ENCODE data around the gene RARRES2.

RARRES2 gene

DNA sequence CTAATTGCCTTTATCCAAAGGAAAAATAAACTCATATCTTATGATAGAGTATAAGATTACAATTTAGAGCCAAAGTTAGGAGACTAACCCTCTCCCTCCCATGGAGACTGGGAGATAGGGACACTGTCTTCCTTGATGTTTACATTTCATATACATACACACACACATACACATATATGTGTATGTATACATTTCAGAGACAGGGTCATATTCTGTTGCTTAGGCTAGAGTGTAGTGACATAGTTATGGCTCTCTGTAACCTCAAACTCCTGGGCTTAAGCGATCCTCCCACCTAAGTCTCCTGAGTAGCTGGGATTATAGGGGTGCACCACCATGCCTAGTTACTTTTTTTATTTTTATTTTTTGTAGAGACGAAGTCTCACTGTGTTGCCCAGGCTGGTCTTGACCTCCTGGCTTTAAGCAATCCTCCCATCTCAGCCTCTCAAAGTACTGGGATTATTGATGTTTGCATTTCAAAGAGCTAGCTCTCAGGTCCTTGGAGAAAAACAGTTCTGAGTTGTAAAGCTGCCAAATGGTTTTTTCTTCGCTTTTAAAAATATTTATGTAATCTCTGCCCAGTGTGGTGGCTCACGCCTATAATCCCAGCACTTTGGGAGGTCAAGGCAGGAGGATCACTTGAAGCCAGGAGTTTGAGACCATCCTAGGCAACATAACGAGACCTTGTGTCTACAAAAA, 19.1 kb upstream of the RARRES2 start:
- ChIA-PET POLR2A (no interaction called here), CTCF (interaction anchor here (0.7 kb wide), 1 partner anchor 60 kb away, joined by 3 read pairs; no protein-coding TSS in a partner anchor)
- TF ChIP-seq, protein P1, sequence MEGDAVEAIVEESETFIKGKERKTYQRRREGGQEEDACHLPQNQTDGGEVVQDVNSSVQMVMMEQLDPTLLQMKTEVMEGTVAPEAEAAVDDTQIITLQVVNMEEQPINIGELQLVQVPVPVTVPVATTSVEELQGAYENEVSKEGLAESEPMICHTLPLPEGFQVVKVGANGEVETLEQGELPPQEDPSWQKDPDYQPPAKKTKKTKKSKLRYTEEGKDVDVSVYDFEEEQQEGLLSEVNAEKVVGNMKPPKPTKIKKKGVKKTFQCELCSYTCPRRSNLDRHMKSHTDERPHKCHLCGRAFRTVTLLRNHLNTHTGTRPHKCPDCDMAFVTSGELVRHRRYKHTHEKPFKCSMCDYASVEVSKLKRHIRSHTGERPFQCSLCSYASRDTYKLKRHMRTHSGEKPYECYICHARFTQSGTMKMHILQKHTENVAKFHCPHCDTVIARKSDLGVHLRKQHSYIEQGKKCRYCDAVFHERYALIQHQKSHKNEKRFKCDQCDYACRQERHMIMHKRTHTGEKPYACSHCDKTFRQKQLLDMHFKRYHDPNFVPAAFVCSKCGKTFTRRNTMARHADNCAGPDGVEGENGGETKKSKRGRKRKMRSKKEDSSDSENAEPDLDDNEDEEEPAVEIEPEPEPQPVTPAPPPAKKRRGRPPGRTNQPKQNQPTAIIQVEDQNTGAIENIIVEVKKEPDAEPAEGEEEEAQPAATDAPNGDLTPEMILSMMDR (IDR thresholded peaks at IDR 0.05; ENCODE audit: insufficient read depth, low read length, missing control alignments) = no peak
- no peak for DNase-seq (ENCODE audit: low read depth, low spot score)
- no peak overlapping the region for H3K4me3 ChIP-seq (ENCODE audit: low read depth, low read length)

DNA sequence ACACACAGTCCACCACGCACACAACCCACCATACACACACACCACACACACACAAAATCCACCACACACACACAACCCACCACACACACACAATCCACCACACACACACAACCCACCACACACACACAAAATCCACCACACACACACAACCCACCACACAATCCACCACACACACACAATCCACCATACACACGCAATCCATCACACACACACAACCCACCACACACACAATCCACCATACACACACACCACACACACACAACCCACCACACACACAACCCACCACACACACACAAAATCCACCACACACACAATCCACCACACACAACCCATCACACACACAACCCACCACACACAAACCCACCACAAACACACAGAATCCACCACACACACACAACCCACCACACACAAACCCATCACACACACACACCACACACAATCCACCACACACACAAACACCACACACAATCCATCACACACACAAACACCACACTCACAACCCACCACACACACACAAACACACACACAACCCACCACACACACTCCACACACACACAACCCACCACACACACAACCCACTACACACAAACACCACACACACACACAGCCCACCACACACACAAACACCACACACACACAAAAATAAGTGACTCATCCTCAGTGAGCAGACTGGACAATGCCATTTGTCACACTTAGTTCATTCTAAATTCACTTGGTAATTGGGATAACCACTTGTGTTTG, 18.4 kb upstream of the RARRES2 start:
- H3K4me3 ChIP-seq (ENCODE audit: low read depth, low read length) = no peak overlapping the region
- TF ChIP-seq, protein P1 (IDR thresholded peaks at IDR 0.05; ENCODE audit: insufficient read depth, low read length, missing control alignments) = no peak
- no peak for DNase-seq (ENCODE audit: low read depth, low spot score)
- ChIA-PET CTCF (no interaction called here), POLR2A (no interaction called here)

DNA sequence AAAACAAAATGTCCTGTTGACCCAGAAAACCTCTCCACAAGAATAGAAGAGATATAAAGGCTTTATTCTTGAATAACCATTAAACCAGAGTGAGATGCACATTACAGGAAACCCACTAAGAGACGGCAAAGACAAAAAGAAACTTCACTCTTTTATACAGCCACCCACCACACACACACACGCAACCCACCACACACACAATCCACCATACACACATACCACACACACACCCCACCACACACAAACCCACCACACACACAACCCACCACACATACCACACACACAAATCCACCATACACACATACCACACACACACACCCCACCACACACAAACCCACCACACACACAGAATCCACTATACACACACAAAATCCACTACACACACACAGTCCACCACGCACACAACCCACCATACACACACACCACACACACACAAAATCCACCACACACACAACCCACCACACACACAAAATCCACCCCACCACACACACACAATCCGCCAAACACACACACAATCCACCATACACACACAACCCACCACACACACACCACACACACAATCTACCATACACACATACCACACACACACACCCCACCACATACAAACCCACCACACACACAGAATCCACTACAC, 17.7 kb upstream of the RARRES2 start:
- DNase-seq (ENCODE audit: low read depth, low spot score) = no peak
- POLR2A ChIA-PET = no interaction called here
- H3K4me3 ChIP-seq (ENCODE audit: low read depth, low read length) = no peak overlapping the region
- TF ChIP-seq, protein P1 (IDR thresholded peaks at IDR 0.05; ENCODE audit: insufficient read depth, low read length, missing control alignments) = no peak
- CTCF ChIA-PET = interaction anchor here (4.1 kb wide), 1 partner anchor 49 kb away, joined by 39 read pairs; a partner anchor contains a TSS

DNA sequence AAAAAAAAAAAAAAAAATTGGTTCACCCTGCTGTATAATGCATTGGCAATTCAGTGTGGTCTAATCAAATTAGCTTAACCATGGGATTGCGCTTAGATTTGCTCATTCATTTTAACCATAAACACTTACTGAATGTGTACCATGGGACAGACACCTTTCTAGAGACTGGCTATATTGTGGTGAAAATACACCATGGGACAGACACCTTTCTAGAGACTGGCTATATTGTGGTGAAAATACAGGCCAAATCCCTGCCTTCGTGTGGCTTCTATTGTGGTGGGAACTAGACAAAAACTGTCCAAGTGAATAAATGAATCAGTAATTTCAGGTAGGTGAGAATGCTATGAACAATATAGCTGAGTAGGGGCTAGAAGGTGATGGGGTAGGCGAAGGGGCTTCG, 17.0 kb upstream of the RARRES2 start:
- no peak overlapping the region for H3K4me3 ChIP-seq (ENCODE audit: low read depth, low read length)
- POLR2A ChIA-PET = no interaction called here
- TF ChIP-seq, protein P1 (IDR thresholded peaks at IDR 0.05; ENCODE audit: insufficient read depth, low read length, missing control alignments) = no peak
- DNase-seq (ENCODE audit: low read depth, low spot score) = no peak
- CTCF ChIA-PET = interaction anchor here (4.1 kb wide), 1 partner anchor 49 kb away, joined by 39 read pairs; a partner anchor contains a TSS

DNA sequence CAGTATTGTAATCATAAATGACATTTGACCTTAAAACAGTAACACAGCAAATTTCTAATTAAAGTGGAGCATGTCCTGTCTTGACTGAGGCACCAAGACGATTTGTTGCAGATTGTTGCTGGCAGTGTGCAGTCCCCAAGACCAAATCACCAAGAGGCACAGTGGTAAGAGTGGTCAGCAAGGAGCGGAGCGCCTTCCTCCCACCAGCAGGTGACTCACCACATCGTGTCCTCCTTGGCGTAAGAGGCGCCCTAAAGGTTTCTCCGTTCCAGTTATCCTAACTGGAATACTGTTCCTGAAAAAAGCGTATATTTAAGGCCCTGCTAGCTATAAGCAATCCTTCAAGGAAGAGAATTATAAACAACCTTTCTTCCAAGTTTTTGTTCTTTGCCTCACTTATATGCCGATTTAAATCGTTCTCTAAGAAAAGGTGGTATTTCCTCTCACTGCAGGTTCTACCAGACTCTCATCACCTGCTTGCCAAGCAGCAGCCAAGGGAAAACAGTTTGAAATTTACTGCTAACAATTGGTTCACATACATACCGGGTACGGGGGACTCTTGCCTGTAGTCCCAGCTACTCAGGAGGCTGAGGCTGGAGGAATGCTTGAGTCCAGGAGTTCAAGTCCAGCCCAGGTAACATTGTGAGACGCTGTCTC, 16.5 kb upstream of the RARRES2 start:
- H3K4me3 ChIP-seq (ENCODE audit: low read depth, low read length) = no peak overlapping the region
- CTCF ChIA-PET = interaction anchor here (0.9 to 4.1 kb wide), 4 partner anchors 14 to 61 kb away, joined by 3 to 39 read pairs (median 6); a partner anchor contains a TSS
- POLR2A ChIA-PET = no interaction called here
- TF ChIP-seq, protein P1 (IDR thresholded peaks at IDR 0.05; ENCODE audit: insufficient read depth, low read length, missing control alignments) = no peak
- DNase-seq (ENCODE audit: low read depth, low spot score) = no peak

All from AG04449 (cell line).